Neuronal stem cell (in vitro differentiated cells): ENCODE measurements around the gene MAML2.

Experiments used
- DNase-seq: peaks from one replicate; pipeline ENCODE4 v3.0.0-alpha.2; 2013; ENCODE audit warnings: low spot score
- H2AFZ ChIP-seq: one replicate; pipeline ENCODE4 v1.6.1; 2013; ENCODE audit warnings: mild to moderate bottlenecking, low read length, inconsistent platforms
- H2AK5ac ChIP-seq: 2 replicates; pipeline ENCODE4 v1.6.1; 2013; ENCODE audit warnings: low read depth, mild to moderate bottlenecking, inconsistent platforms, low read length, moderate library complexity, mixed read lengths
- H2BK120ac ChIP-seq: 2 replicates; pipeline ENCODE4 v1.6.1; 2013; ENCODE audit warnings: low read depth, mild to moderate bottlenecking, inconsistent platforms, low read length, moderate library complexity, mixed read lengths
- H2BK12ac ChIP-seq: one replicate; pipeline ENCODE4 v1.6.1; 2013; ENCODE audit warnings: low read length, inconsistent platforms
- H2BK15ac ChIP-seq: 2 replicates; pipeline ENCODE4 v1.6.1; 2013; ENCODE audit warnings: mild to moderate bottlenecking, low read length, inconsistent platforms, mixed read lengths
- H2BK5ac ChIP-seq: one replicate; pipeline ENCODE4 v1.6.1; 2013; ENCODE audit warnings: inconsistent platforms, mild to moderate bottlenecking, low read length, moderate library complexity
- H3K14ac ChIP-seq: one replicate; pipeline ENCODE4 v1.6.1; 2013; ENCODE audit warnings: low read length, inconsistent platforms
- H3K18ac ChIP-seq: 2 replicates; pipeline ENCODE4 v1.6.1; 2013; ENCODE audit warnings: low read length, inconsistent platforms
- H3K23ac ChIP-seq: 2 replicates; pipeline ENCODE4 v1.6.1; 2013; ENCODE audit warnings: low read depth, mild to moderate bottlenecking, mixed read lengths, low read length, inconsistent platforms; ENCODE audit not compliant: poor library complexity
- H3K27ac ChIP-seq: replicated peaks from 3 replicates; pipeline ENCODE4 v1.5.1; 2013; ENCODE audit warnings: low read length, inconsistent platforms
- H3K27me3 ChIP-seq, 3 experiments: 2 replicates each; pipeline ENCODE4 v1.6.1; 2013; ENCODE audit warnings: low read length in 3 of 3, mild to moderate bottlenecking in 2 of 3, inconsistent platforms in 1 of 3, low read depth in 1 of 3, mixed read lengths in 1 of 3, moderate library complexity in 1 of 3; ENCODE audit not compliant: control insufficient read depth in 3 of 3, insufficient read depth in 3 of 3
- H3K36me3 ChIP-seq, 2 donors: replicated peaks in 1 of 2; 2 replicates each; pipeline ENCODE4 v1.6.1; 2013; ENCODE audit warnings: low read length in 2 of 2; ENCODE audit not compliant: control insufficient read depth in 2 of 2, insufficient read depth in 2 of 2
- H3K4ac ChIP-seq: 2 replicates; pipeline ENCODE4 v1.6.1; 2013; ENCODE audit warnings: inconsistent platforms, mild to moderate bottlenecking, low read length, moderate library complexity
- H3K4me1 ChIP-seq, 2 donors: 1 replicate in 1 of 2; 2 replicates in 1 of 2; pipeline ENCODE4 v1.6.1; 2013; ENCODE audit warnings: low read length in 2 of 2, low read depth in 1 of 2; ENCODE audit not compliant: control insufficient read depth in 2 of 2, insufficient read depth in 1 of 2
- H3K4me2 ChIP-seq: one replicate; pipeline ENCODE4 v1.6.1; 2013; ENCODE audit warnings: mild to moderate bottlenecking, low read length, inconsistent platforms; ENCODE audit not compliant: insufficient read depth, poor library complexity, severe bottlenecking
- H3K4me3 ChIP-seq, 2 donors: 2 replicates each; pipeline ENCODE4 v1.5.1; 2013; ENCODE audit warnings: low read length in 2 of 2, mild to moderate bottlenecking in 2 of 2, inconsistent platforms in 1 of 2, moderate library complexity in 1 of 2
- H3K79me1 ChIP-seq: one replicate; pipeline ENCODE4 v1.6.1; 2013; ENCODE audit warnings: low read depth, mild to moderate bottlenecking, inconsistent platforms, low read length, moderate library complexity
- H3K9ac ChIP-seq: one replicate; pipeline ENCODE4 v1.6.1; 2013; ENCODE audit warnings: mild to moderate bottlenecking, low read depth, low read length, inconsistent platforms; ENCODE audit not compliant: poor library complexity
- H3K9me3 ChIP-seq, 2 donors: replicated peaks in 1 of 2; 2 replicates each; pipeline versions ENCODE3 to v1.6.1; 2013; ENCODE audit warnings: low read length in 2 of 2, mild to moderate bottlenecking in 2 of 2, inconsistent platforms in 1 of 2, low read depth in 1 of 2, mixed read lengths in 1 of 2, moderate library complexity in 1 of 2; ENCODE audit not compliant: control insufficient read depth in 2 of 2, insufficient read depth in 1 of 2
- H4K8ac ChIP-seq: one replicate; pipeline ENCODE4 v1.6.1; 2013; ENCODE audit warnings: low read depth, mild to moderate bottlenecking, inconsistent platforms, low read length, moderate library complexity
- H4K91ac ChIP-seq: one replicate; pipeline ENCODE4 v1.6.1; 2013; ENCODE audit warnings: low read length, low read depth, mild to moderate bottlenecking, inconsistent platforms; ENCODE audit not compliant: poor library complexity
- WGBS, 2 donors: extraction: QIAGEN DNeasy Blood & Tissue Kit; methylation state at CpG; one replicate each; pipeline ENCODE4 v1.1.7; 2013; ENCODE audit warnings: missing lambda C conversion rate in 2 of 2, mixed read lengths in 1 of 2; ENCODE audit not compliant: insufficient read length in 2 of 2, insufficient replicate concordance in 1 of 2; ENCODE audit errors: extremely low coverage in 2 of 2; 5-methylcytosine and 5-hydroxymethylcytosine counted together

The MAML2 gene

GRCh38 chr11:96277696-96278038 is 65.3 kb downstream of the MAML2 start:
- Histone ChIP-seq H3K9me3 (no peaks in the 10 kb centered on the region), H4K91ac (no peak overlapping the region), H3K23ac (no peak overlapping the region), H2BK15ac (no peak overlapping the region), H3K79me1 (no peaks in the 10 kb centered on the region), H4K8ac (no peak overlapping the region), H3K4me2 (no peak overlapping the region), H3K4ac (no peak overlapping the region), H3K4me1 (peaks cover 2 to 13% of the 10 kb centered on the region in 2 donors), H2BK12ac (no peak overlapping the region), H3K4me3 (no peak overlapping the region), H3K9ac (no peak overlapping the region), H3K14ac (no peak overlapping the region), H3K18ac (no peak overlapping the region), H2BK120ac (no peak overlapping the region), H2AK5ac (no peak overlapping the region), H3K27ac (no peak overlapping the region), H2BK5ac (no peak overlapping the region), H3K36me3 (peaks cover 0 to 2% of the 10 kb centered on the region in 2 donors), H2AFZ (no peak overlapping the region), H3K27me3 (no peaks in the 10 kb centered on the region)
- DNase-seq, result no peak

GRCh38 chr11:96276836-96277235 is 66.2 kb downstream of the MAML2 start:
- no peak for DNase-seq
- H3K4me3 ChIP-seq, result no peak overlapping the region
- H3K79me1 ChIP-seq, result no peaks in the 10 kb centered on the region
- H3K23ac ChIP-seq, result no peak overlapping the region
- no peak overlapping the region for H4K91ac ChIP-seq
- no peak overlapping the region for H2AFZ ChIP-seq
- H3K27me3 ChIP-seq, result no peaks in the 10 kb centered on the region
- H2BK12ac ChIP-seq, result no peak overlapping the region
- no peak overlapping the region for H3K9ac ChIP-seq
- no peak overlapping the region for H2AK5ac ChIP-seq
- H3K9me3 ChIP-seq, result peaks cover 0 to 7% of the 10 kb centered on the region in 2 donors
- no peak overlapping the region for H3K27ac ChIP-seq
- H2BK120ac ChIP-seq, result no peak overlapping the region
- H3K14ac ChIP-seq, result no peak overlapping the region
- peaks cover 2 to 16% of the 10 kb centered on the region in 2 donors for H3K4me1 ChIP-seq
- no peak overlapping the region for H4K8ac ChIP-seq
- H3K4me2 ChIP-seq, result no peak overlapping the region
- WGBS, 2 donors, result no CpG with 5 or more reads among the region's 5 CpGs
- peaks cover 0 to 2% of the 10 kb centered on the region in 2 donors for H3K36me3 ChIP-seq
- no peak overlapping the region for H3K18ac ChIP-seq
- H2BK5ac ChIP-seq, result no peak overlapping the region
- H2BK15ac ChIP-seq, result no peak overlapping the region
- H3K4ac ChIP-seq, result no peak overlapping the region

GRCh38 chr11:96275801-96276594 is 67.0 kb downstream of the MAML2 start:
- Histone ChIP-seq H3K4ac (no peak overlapping the region), H4K91ac (no peak overlapping the region), H3K4me3 (no peak overlapping the region), H2AK5ac (no peak overlapping the region), H3K27ac (no peak overlapping the region), H3K27me3 (no peaks in the 10 kb centered on the region), H3K14ac (no peak overlapping the region), H3K36me3 (peaks cover 0 to 4% of the 10 kb centered on the region in 2 donors), H2BK120ac (no peak overlapping the region), H2BK12ac (no peak overlapping the region), H3K9ac (no peak overlapping the region), H2BK15ac (no peak overlapping the region), H3K4me1 (peaks cover 2 to 16% of the 10 kb centered on the region in 2 donors), H3K79me1 (no peaks in the 10 kb centered on the region), H2BK5ac (no peak overlapping the region), H4K8ac (no peak overlapping the region), H3K23ac (no peak overlapping the region), H3K18ac (no peak overlapping the region), H3K9me3 (peaks cover 0 to 9% of the 10 kb centered on the region in 2 donors), H2AFZ (no peak overlapping the region), H3K4me2 (no peak overlapping the region)
- WGBS, 2 donors, result no CpG with 5 or more reads among the region's 5 CpGs
- no peak for DNase-seq

- Histone ChIP-seq H2BK15ac (no peak overlapping the region), H2BK120ac (no peak overlapping the region), H2BK12ac (no peak overlapping the region), H3K9me3 (peaks cover 0 to 16% of the 10 kb centered on the region in 2 donors), H3K4me1 (peaks cover 0 to 7% of the 10 kb centered on the region in 2 donors), H3K18ac (no peak overlapping the region), H3K9ac (no peak overlapping the region), H3K4me3 (no peak overlapping the region), H3K14ac (no peak overlapping the region), H2BK5ac (no peak overlapping the region), H2AFZ (no peak overlapping the region), H3K27ac (no peak overlapping the region), H4K8ac (no peak overlapping the region), H3K23ac (no peak overlapping the region), H4K91ac (no peak overlapping the region), H3K4ac (no peak overlapping the region), H3K4me2 (no peak overlapping the region), H3K79me1 (no peaks in the 10 kb centered on the region), H3K36me3 (peaks cover 0 to 9% of the 10 kb centered on the region in 2 donors), H3K27me3 (no peaks in the 10 kb centered on the region), H2AK5ac (no peak overlapping the region)
- WGBS, 2 donors, result no CpG with 5 or more reads among the region's 1 CpG
- no peak for DNase-seq
These were observed 69.5 kb downstream of the MAML2 start for GRCh38 chr11:96273507-96273906.
